Adipocyte (in vitro differentiated cells): Measurements from ENCODE around the gene RAB3A.

Experiments
- DNase-seq: peaks from one replicate; pipeline ENCODE4 v3.0.0-alpha.2; 2015; ENCODE audit warnings: low read depth
- H3K27me3 ChIP-seq: replicated peaks from 2 replicates; pipeline ENCODE4 v1.7.0; 2013; ENCODE audit warnings: mild to moderate bottlenecking, low read length, moderate library complexity; ENCODE audit not compliant: control insufficient read depth, insufficient read depth
- H3K36me3 ChIP-seq: 2 replicates; pipeline ENCODE4 v1.7.0; 2013; ENCODE audit warnings: low read length, mild to moderate bottlenecking, moderate library complexity; ENCODE audit not compliant: control insufficient read depth, insufficient read depth, severe bottlenecking
- H3K4me1 ChIP-seq: 2 replicates; pipeline ENCODE4 v1.7.0; 2013; ENCODE audit warnings: mild to moderate bottlenecking, low read length, moderate library complexity; ENCODE audit not compliant: control insufficient read depth, insufficient read depth
- H3K4me3 ChIP-seq: 2 replicates; pipeline ENCODE4 v1.7.0; 2013; ENCODE audit warnings: mild to moderate bottlenecking, low read length, moderate library complexity
- H3K9ac ChIP-seq: 2 replicates; pipeline ENCODE4 v1.7.0; 2013; ENCODE audit warnings: mild to moderate bottlenecking, low read length, moderate library complexity
- H3K9me3 ChIP-seq: 2 replicates; pipeline ENCODE4 v1.7.0; 2013; ENCODE audit warnings: mild to moderate bottlenecking, low read length, moderate library complexity; ENCODE audit not compliant: control insufficient read depth

RAB3A gene

DNA sequence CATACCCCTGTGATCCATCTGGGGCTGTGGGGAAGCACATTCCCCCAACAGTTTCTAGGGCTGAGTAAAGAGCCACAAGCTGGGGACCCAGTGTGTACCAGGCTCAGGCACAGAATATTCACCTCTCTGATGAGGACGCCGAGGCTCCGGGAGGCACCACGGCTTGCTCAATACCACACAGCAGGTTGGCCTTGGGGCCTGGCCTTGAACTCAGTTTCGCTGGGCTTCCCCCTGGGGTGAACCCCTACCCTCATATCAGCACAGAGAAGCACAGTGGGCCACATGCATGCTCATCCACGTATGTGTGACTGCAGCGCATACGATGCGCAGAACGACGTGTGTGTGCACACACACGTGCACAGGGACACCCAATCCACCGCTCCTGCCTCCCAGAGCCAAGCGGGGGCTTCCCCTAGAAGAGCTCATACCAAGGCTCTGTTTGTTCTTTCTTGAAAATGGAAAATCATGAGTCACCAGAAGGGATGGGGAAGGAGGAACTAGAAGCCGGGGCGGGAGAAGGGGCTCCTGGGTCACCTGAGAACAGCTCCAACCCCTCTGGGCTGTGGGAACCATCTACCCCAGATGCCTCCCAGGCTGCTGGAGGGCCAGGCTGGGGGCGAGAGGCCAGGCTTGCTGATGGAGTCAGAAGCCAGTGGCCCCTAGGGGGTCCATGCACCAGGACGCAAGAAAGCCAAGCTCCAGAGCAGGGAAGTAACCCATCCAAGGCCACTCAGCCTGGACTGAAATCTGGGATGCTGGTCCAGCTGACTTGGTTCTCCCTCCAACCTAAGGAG, 27.3 kb upstream of the RAB3A start:
- H3K9ac ChIP-seq, result no peak overlapping the region
- H3K36me3 ChIP-seq, result no peaks in the 10 kb centered on the region
- peaks cover 4% of the 10 kb centered on the region for H3K9me3 ChIP-seq
- no peaks in the 10 kb centered on the region for H3K4me1 ChIP-seq
- no peak overlapping the region for H3K4me3 ChIP-seq
- peaks cover 42% of the 10 kb centered on the region for H3K27me3 ChIP-seq
- DNase-seq, result no peak

DNA sequence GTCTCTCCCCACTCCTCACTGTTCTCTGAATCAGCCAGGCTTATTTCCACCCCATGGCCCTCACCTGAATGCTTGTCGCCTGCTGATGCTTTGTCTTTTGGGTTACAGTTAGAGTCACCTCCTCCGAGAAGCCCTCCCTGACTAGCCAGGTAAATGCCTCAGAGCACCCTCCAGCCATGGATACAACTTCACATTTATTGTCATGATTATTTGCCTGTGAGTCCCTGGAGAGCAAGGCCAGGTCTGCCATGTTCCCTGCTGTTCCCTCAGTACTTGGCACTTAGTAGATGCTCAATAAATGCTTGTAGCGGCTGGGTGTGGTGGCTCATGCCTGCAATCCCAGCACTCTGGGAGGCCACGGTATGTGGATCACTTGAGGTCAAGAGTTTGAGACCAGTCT, 26.1 kb upstream of the RAB3A start:
- Histone ChIP-seq H3K4me3 (no peak overlapping the region), H3K4me1 (peaks cover 6% of the 10 kb centered on the region), H3K36me3 (no peaks in the 10 kb centered on the region), H3K9me3 (peaks cover 4% of the 10 kb centered on the region), H3K27me3 (peaks cover 36% of the 10 kb centered on the region), H3K9ac (no peak overlapping the region)
- DNase-seq, result no peak

DNA sequence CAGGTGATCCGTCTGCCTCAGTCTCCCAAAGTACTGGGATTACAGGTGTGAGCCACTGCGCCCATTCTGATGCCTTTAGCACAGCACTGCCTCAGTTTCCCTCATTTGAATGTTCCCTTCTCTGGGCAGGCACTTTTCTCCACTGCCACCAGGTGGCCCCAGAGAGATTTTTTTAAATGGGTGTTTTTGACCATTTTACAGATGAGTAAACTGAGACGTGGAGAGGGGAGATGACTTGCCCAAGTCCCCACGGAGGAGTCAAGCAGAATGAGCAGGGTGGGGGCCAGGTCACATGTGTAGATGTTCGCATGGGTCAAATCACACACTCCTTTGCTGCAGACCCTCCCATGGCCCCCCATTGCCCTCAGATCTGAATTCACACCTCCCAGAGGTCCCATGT, 25.6 kb upstream of the RAB3A start:
- Histone ChIP-seq H3K4me3 (no peak overlapping the region), H3K9me3 (peaks cover 4% of the 10 kb centered on the region), H3K4me1 (peaks cover 9% of the 10 kb centered on the region), H3K27me3 (peaks cover 31% of the 10 kb centered on the region), H3K9ac (no peak overlapping the region), H3K36me3 (no peaks in the 10 kb centered on the region)
- no peak for DNase-seq

DNA sequence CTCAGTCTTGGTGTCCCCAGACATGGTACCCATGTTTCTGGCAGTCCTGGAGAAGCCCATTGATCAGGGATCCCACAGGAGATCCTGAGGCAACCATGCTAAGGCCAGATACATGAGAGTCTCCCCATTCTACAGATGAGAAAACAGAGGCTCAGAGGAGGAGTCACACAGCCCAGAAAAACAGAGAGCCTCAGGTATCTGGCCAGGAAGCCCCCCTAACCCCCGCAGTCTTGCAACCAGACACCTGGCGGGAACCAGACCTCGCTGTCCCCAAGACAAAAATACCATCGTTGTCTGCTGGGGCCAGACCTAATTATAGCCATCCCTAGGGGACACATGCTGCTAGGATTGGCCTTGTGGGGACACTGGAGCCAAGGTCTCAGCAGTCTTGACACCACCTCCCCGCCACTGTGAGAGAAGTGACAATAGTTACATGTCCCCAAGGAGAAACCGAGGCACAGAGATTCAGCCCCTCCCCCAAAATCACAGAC, 24.0 kb upstream of the RAB3A start:
- no peaks in the 10 kb centered on the region for H3K36me3 ChIP-seq

DNA sequence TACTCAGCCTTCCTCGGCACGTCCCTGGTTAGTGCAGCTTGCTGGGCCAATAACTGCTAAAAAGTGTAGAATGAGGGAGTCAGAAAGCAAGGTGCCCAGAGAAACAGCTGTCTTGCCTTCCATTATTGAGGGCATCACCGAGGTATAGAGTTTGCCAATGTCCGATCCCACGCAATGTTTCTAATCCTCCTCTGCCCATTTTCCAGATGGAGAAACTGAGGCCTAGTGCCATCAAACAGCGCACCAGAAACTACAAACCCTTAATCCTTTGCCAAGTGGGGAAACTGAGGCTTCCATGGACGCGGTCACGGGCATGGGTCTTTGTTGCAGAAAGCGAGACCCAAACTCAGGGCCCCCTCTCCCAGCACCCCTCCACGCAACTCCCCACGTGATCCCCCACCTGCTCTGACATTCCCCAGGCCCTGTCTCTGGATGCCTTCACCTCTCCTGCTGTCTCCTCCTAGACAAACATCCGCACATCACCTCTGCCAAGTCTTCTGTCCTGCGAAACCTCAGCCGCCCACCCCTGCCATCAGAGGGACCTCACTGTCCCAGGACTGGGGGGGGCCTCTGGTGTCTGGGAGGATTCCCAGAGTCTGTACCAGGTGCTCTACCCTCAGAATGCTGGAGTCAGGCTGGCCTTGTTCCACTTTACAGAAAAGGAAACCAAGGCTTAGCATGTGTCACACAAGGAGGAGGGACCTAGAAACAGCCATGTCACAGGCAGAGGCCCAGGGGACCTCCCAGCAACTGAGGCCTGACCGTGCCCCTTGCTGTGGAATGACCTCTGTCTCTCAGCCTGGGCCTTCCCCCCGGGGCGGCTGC, 23.3 kb upstream of the RAB3A start:
- H3K4me3 ChIP-seq, result no peak overlapping the region
- no peak for DNase-seq
- no peak overlapping the region for H3K9ac ChIP-seq
- peaks cover 20% of the 10 kb centered on the region for H3K27me3 ChIP-seq
- no peaks in the 10 kb centered on the region for H3K9me3 ChIP-seq
- H3K36me3 ChIP-seq, result no peaks in the 10 kb centered on the region
- peaks cover 9% of the 10 kb centered on the region for H3K4me1 ChIP-seq

More for the DNA sequence above, 24.0 kb upstream of the RAB3A start:
- no peak overlapping the region for H3K4me3 ChIP-seq
- no peak overlapping the region for H3K9ac ChIP-seq
- H3K4me1 ChIP-seq, result peaks cover 9% of the 10 kb centered on the region
- H3K9me3 ChIP-seq, result no peaks in the 10 kb centered on the region
- H3K27me3 ChIP-seq, result peaks cover 25% of the 10 kb centered on the region
- no peak for DNase-seq

DNA sequence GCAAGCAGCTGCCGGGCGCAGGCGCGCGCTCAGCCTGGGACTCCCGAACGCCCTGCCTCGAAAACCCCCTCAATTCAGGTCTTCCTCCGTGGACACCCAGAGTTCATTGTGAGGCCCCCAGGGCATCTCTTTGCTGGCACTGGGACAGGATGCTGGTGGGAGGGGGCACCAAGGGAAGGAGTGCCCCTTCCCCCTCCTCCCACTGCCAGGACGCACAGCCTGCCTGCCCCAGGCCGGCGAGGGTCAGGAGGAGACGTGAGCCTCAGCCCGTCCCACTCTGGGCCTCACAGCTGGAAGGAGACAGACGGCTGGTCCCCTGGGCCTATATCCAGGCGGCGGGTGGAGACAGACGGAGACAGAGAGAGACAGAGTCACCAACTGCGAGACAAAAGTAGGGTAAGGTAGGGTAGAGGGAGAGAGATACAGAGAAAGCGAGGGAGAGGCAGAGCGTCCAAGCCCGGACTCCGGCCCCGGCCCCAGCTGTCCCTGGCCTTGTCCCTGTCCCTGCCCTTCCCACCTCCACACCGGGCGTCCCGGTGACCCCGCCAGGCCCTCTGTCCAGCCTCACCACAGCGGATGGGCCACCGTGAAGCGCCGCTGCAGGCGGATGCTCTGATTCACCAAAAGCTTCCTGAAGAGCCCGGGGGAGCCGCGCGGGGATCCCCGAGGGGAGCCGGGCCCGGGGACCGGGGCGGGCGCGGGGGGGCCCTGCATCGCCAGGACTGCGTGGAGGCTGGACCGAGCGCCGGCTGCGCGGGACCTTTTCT, 22.0 kb upstream of the RAB3A start, which contains the start of gene PDE4C:
Gene PDE4C (minus strand): TSS at position 737 of the 767 bp plus-strand sequence. CDS start 23 bp downstream, at position 714.
- peak within 1 kb of the TSS; percentile 84 for H3K9ac ChIP-seq
- H3K36me3 ChIP-seq, result no peaks in the 10 kb centered on the region
- H3K27me3 ChIP-seq, result peaks cover 11% of the 10 kb centered on the region
- no peaks in the 10 kb centered on the region for H3K9me3 ChIP-seq
- H3K4me1 ChIP-seq, result peaks cover 9% of the 10 kb centered on the region
- no peak within 1 kb of the TSS for H3K4me3 ChIP-seq
- DNase-seq, result peak; percentile 31

DNA sequence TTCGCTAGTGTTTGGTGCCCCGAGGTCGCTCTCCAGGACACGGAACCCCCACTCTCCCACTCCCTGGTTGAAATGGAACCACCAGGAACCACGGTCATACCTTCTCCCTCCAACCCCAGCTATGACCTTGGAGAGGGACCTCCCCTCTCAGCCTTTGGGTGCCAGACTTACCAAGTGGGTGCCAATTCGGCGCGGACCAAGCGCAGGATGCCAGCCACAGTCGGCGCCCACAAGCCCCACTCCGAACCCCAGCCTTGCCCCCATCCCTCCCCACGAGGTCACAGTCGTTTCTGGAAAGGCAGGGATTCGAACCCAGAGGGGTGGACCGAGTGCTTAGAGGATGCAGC, 21.5 kb upstream of the RAB3A start:
- Histone ChIP-seq H3K4me3 (no peak overlapping the region), H3K9me3 (no peaks in the 10 kb centered on the region), H3K4me1 (peaks cover 9% of the 10 kb centered on the region), H3K9ac (peak overlapping the region; percentile 84), H3K36me3 (no peaks in the 10 kb centered on the region), H3K27me3 (peaks cover 11% of the 10 kb centered on the region)
- no peak for DNase-seq

DNA sequence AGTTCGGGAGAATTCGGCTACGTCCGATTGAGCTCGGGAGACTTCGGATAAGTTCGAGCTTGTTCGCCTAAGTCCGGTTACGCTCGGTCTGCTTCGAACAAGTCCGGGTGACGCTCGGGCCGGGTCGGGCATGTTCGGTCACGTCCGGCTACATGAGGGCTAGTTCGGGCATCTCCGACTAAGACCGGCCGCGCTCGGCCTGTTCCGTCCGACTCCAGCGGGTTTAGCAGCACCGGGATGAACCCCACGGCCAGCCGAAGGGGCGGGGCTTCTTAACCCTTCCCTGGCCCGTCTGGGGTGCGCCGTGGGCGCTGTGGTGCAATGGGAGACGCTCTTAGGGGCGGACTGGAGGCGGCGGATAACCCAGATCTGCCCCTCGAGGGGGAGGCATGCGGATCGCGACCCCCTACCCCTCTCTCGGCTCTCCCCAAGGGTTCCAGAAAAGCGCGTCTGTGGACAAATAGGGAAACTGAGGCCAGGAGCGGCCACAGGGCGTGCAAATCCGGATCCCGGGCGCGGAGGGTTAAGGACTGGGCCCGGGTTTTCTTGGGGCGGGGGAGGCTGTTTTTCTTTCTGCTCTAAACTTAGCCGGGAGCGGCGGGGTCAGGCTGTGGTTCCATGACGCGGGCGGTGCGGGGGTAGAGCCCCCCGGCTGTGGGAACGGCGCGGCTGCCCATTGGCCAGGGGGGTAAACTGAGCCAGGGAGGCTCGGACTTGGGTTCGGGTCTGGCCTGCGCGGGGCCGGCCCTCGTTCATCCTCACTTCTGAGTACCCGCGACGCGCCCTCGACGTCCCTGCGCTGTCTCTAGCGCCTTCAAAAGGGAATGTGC, 20.9 kb upstream of the RAB3A start:
- H3K27me3 ChIP-seq, result peaks cover 10% of the 10 kb centered on the region
- peak; percentile 100 for DNase-seq
- no peaks in the 10 kb centered on the region for H3K9me3 ChIP-seq
- H3K36me3 ChIP-seq, result no peaks in the 10 kb centered on the region
- peak overlapping the region; percentile 84 for H3K9ac ChIP-seq
- H3K4me1 ChIP-seq, result peaks cover 9% of the 10 kb centered on the region
- peak overlapping the region; percentile 74 for H3K4me3 ChIP-seq

DNA sequence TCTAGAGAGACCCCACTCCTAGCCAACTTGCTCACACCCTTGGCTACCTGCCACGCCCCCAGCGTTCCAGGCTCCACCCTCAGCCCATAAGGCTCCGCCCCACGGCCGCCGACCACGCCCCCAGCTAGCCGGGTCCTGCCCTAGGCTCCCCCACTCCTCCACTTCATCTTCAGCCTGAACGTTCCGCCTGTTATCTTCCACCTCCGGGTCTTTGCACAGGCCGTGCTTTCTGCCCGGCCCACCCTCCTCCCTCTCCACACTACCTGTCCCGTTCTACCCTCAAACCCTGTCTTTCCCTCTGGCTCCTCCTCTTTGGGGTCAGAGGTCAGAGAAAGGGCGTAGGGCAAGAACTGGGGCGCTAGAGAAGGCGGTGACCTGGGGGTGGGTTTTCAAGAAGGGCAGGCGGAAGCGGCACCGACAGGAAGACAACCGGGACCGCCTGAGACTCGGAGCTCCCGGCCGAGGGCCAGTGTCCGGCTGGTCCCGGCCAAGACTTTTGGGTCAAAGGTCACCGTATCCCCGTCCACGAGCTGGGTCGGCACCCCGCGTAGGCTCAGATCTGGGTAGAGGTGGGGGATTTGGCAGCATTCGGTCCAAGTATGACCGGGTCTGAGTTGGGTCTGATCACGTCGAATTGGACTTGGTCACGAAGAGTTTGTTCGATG, 20.1 kb upstream of the RAB3A start:
- Histone ChIP-seq H3K27me3 (peaks cover 6% of the 10 kb centered on the region), H3K4me3 (peak overlapping the region; percentile 74), H3K9ac (peak overlapping the region; percentile 84), H3K4me1 (peaks cover 9% of the 10 kb centered on the region), H3K36me3 (no peaks in the 10 kb centered on the region), H3K9me3 (no peaks in the 10 kb centered on the region)
- DNase-seq, result no peak
